Progenitor cell of endocrine pancreas (in vitro differentiated cells): ENCODE data around the gene GJA10. TPM values are rescaled to one million over a fixed set of nuclear protein-coding genes. Genes with fewer than 3 reads are reported as not detected.

Source experiments
- DNase-seq: peaks from one replicate; pipeline ENCODE4 v3.0.0; 2021; ENCODE audit warnings: low spot score; ENCODE audit not compliant: unreplicated experiment
- H3K27ac Mint-ChIP-seq: 2 replicates; pipeline ENCODE4 v1.8.0; 2021; ENCODE audit warnings: mild to moderate bottlenecking, moderate library complexity, mixed read lengths
- H3K27me3 Mint-ChIP-seq: 2 replicates; pipeline ENCODE4 v1.8.0; 2021; ENCODE audit warnings: mixed read lengths
- H3K36me3 Mint-ChIP-seq: 2 replicates; pipeline ENCODE4 v1.8.0; 2022; ENCODE audit warnings: mixed read lengths; ENCODE audit not compliant: insufficient read depth
- H3K4me1 Mint-ChIP-seq: 2 replicates; pipeline ENCODE4 v1.8.0; 2021; ENCODE audit warnings: low read depth, mixed read lengths
- H3K4me3 Mint-ChIP-seq: 2 replicates; pipeline ENCODE4 v1.8.0; 2021; ENCODE audit warnings: low read depth, mild to moderate bottlenecking, moderate library complexity, mixed read lengths
- H3K9me3 Mint-ChIP-seq: 2 replicates; pipeline ENCODE4 v1.8.0; 2021; ENCODE audit warnings: low read depth, mixed read lengths
- total RNA-seq: library from RNA; stranded (reverse); gene quantifications from 2 replicates; pipeline ENCODE4 v1.2.1, GENCODE V29; 2021
- TF ChIP-seq, protein P1 (sequence below): fragments of 200-600 bp; sonication (generic); IDR thresholded peaks from one replicate; pipeline ENCODE4 v1.5.0; 2021; ENCODE audit warnings: antibody characterized with exemption, mild to moderate bottlenecking; ENCODE audit not compliant: unreplicated experiment

Gene GJA10
- total RNA-seq, 1 donor from 2014 or later = not detected

- H3K4me1 Mint-ChIP-seq = no peaks in the 10 kb centered on the region
- no peak overlapping the region for H3K27ac Mint-ChIP-seq
- TF ChIP-seq, protein P1, sequence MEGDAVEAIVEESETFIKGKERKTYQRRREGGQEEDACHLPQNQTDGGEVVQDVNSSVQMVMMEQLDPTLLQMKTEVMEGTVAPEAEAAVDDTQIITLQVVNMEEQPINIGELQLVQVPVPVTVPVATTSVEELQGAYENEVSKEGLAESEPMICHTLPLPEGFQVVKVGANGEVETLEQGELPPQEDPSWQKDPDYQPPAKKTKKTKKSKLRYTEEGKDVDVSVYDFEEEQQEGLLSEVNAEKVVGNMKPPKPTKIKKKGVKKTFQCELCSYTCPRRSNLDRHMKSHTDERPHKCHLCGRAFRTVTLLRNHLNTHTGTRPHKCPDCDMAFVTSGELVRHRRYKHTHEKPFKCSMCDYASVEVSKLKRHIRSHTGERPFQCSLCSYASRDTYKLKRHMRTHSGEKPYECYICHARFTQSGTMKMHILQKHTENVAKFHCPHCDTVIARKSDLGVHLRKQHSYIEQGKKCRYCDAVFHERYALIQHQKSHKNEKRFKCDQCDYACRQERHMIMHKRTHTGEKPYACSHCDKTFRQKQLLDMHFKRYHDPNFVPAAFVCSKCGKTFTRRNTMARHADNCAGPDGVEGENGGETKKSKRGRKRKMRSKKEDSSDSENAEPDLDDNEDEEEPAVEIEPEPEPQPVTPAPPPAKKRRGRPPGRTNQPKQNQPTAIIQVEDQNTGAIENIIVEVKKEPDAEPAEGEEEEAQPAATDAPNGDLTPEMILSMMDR = no peak
- no peak overlapping the region for H3K4me3 Mint-ChIP-seq
- no peaks in the 10 kb centered on the region for H3K27me3 Mint-ChIP-seq
- H3K36me3 Mint-ChIP-seq = no peaks in the 10 kb centered on the region
- peaks cover 6% of the 10 kb centered on the region for H3K9me3 Mint-ChIP-seq
- DNase-seq = no peak
These were observed 23.6 kb downstream of the GJA10 start for GRCh38 chr6:89917801-89918366.

DNA sequence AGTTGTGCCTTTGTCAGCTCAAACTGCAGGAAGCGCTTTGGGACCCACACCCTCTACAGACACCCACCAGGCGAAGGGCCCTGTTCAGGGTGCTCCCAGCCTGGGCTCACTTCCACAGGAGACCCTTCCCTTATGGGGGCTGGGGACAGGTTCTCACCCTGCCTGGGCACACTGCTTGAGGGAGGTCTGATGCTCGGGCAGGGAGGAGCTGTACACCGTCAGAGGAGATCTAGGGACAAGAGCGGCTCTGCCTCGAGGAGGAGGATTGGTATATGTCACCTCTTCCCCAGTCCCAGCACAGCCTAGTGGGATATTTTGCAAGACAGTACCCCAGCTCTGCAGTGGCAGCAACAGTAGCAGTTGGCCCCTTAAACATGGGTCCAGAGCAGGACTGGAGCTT, 26.9 kb downstream of the GJA10 start:
- no peak for DNase-seq
- no peaks in the 10 kb centered on the region for H3K36me3 Mint-ChIP-seq
- H3K27ac Mint-ChIP-seq = no peak overlapping the region
- H3K4me3 Mint-ChIP-seq = no peak overlapping the region
- TF ChIP-seq, protein P1 = no peak
- no peaks in the 10 kb centered on the region for H3K4me1 Mint-ChIP-seq
- no peaks in the 10 kb centered on the region for H3K27me3 Mint-ChIP-seq
- H3K9me3 Mint-ChIP-seq = peaks cover 5% of the 10 kb centered on the region

- DNase-seq = no peak
- TF ChIP-seq, protein P1 = no peak
- Mint-ChIP-seq H3K9me3 (peaks cover 2% of the 10 kb centered on the region), H3K27ac (no peak overlapping the region), H3K4me3 (no peak overlapping the region), H3K27me3 (no peaks in the 10 kb centered on the region), H3K36me3 (no peaks in the 10 kb centered on the region), H3K4me1 (no peaks in the 10 kb centered on the region)
These were observed 27.4 kb downstream of the GJA10 start for GRCh38 chr6:89921691-89922090.

DNA sequence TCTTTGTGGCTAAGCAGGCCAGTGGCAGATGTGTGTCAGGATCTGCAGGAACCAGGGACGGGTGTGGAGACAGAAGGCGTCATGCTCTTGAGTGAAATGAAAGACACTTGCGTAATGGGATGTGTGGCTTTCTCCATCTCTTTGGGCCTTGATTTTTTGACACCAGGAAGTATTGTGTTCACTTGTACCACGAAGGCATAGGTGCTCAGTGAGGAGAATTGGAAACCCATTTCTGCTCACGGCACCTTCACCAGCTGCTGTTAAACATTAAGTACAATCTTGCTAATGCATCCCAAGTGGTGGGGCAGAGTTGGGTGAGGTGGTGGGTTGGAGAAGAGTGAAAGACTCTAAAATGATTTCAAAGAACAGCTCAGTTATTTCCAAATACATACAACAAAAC, 30.0 kb downstream of the GJA10 start:
- Mint-ChIP-seq H3K4me1 (peaks cover 2% of the 10 kb centered on the region), H3K9me3 (no peaks in the 10 kb centered on the region), H3K4me3 (no peak overlapping the region), H3K27me3 (no peaks in the 10 kb centered on the region), H3K27ac (no peak overlapping the region), H3K36me3 (no peaks in the 10 kb centered on the region)
- TF ChIP-seq, protein P1 = no peak
- no peak for DNase-seq

GRCh38 chr6:89925826-89926225, 31.6 kb downstream of the GJA10 start:
- no peaks in the 10 kb centered on the region for H3K9me3 Mint-ChIP-seq
- H3K27ac Mint-ChIP-seq = no peak overlapping the region
- TF ChIP-seq, protein P1 = no peak
- DNase-seq = no peak
- no peak overlapping the region for H3K4me3 Mint-ChIP-seq
- H3K27me3 Mint-ChIP-seq = no peaks in the 10 kb centered on the region
- H3K36me3 Mint-ChIP-seq = no peaks in the 10 kb centered on the region
- H3K4me1 Mint-ChIP-seq = peaks cover 3% of the 10 kb centered on the region
